GM23248 (cell line): Measurements from ENCODE around the gene NCBP2. TPM values are rescaled to one million over a fixed set of nuclear protein-coding genes. Genes with fewer than 3 reads are reported as not detected.
A peak's percentile ranks its signal among the peaks of the same experiment; 100 is the strongest.

Experiments
- DNase-seq: peaks from one replicate; pipeline ENCODE4 v3.0.0-alpha.2; 2015
- H2AFZ ChIP-seq: fragments of 200-600 bp; sonication (generic); 2 replicates; pipeline ENCODE4 v1.6.1; 2016; ENCODE audit warnings: antibody characterized with exemption
- H3F3A ChIP-seq: fragments of 200-600 bp; sonication (generic); 2 replicates; pipeline ENCODE4 v1.6.1; 2016; ENCODE audit warnings: mild to moderate bottlenecking, antibody characterized with exemption, mixed run types; ENCODE audit not compliant: insufficient read depth
- H3K27ac ChIP-seq: fragments of 200-600 bp; sonication (generic); 2 replicates; pipeline ENCODE4 v1.5.1; 2016; ENCODE audit warnings: mild to moderate bottlenecking
- H3K27me3 ChIP-seq: fragments of 200-600 bp; sonication (generic); replicated peaks from 2 replicates; pipeline ENCODE4 v1.6.1; 2016; ENCODE audit warnings: mild to moderate bottlenecking; ENCODE audit not compliant: insufficient read depth
- H3K36me3 ChIP-seq: fragments of 200-600 bp; sonication (generic); 2 replicates; pipeline ENCODE4 v1.6.1; 2016; ENCODE audit warnings: low read depth, mild to moderate bottlenecking
- H3K4me1 ChIP-seq: fragments of 200-600 bp; sonication (generic); 2 replicates; pipeline ENCODE4 v1.6.1; 2016; ENCODE audit warnings: mild to moderate bottlenecking; ENCODE audit not compliant: insufficient read depth
- H3K4me2 ChIP-seq: fragments of 200-600 bp; sonication (generic); one replicate; pipeline ENCODE4 v1.6.1; 2016; ENCODE audit warnings: mild to moderate bottlenecking; ENCODE audit not compliant: unreplicated experiment
- H3K4me3 ChIP-seq: fragments of 200-600 bp; sonication (generic); 2 replicates; pipeline ENCODE4 v1.5.1; 2016; ENCODE audit warnings: mild to moderate bottlenecking
- H3K79me2 ChIP-seq: fragments of 200-600 bp; sonication (generic); 2 replicates; pipeline ENCODE4 v1.6.1; 2016; ENCODE audit warnings: mild to moderate bottlenecking; ENCODE audit not compliant: insufficient read depth
- H3K9ac ChIP-seq: fragments of 200-600 bp; sonication (generic); 2 replicates; pipeline ENCODE4 v1.6.1; 2016; ENCODE audit warnings: mild to moderate bottlenecking
- H3K9me2 ChIP-seq: fragments of 200-600 bp; sonication (generic); 2 replicates; pipeline ENCODE4 v1.6.1; 2016; ENCODE audit warnings: mixed run types, mild to moderate bottlenecking, moderate library complexity; ENCODE audit not compliant: insufficient read depth
- H3K9me3 ChIP-seq: fragments of 200-600 bp; sonication (generic); one replicate; pipeline ENCODE4 v1.6.1; 2017; ENCODE audit warnings: low read depth
- H4K20me1 ChIP-seq: fragments of 200-600 bp; sonication (generic); 2 replicates; pipeline ENCODE4 v1.6.0; 2016; ENCODE audit not compliant: insufficient read depth
- EZH2 ChIP-seq: fragments of 200-600 bp; sonication (generic); IDR thresholded peaks from 2 replicates; pipeline ENCODE4 v1.6.1; 2018; ENCODE audit warnings: antibody characterized with exemption, mild to moderate bottlenecking; ENCODE audit not compliant: insufficient read depth, poor library complexity, severe bottlenecking
- EZH2phosphoT487 ChIP-seq: fragments of 200-600 bp; sonication (generic); IDR thresholded peaks from 2 replicates; pipeline ENCODE4 v1.6.1; 2018; ENCODE audit warnings: antibody characterized with exemption, moderate library complexity, mild to moderate bottlenecking, low read depth; ENCODE audit not compliant: insufficient read depth
- WGBS, 2 experiments: methylation state at CpG; one replicate each; pipeline ENCODE4 v1.1.6; 2015 to 2017; ENCODE audit warnings: low lambda C conversion rate in 2 of 2, low coverage in 1 of 2; ENCODE audit errors: missing lambda C conversion rate in 2 of 2; 5-methylcytosine and 5-hydroxymethylcytosine counted together
- in situ Hi-C: fragments of 300-500 bp; cut with MboI; formaldehyde crosslinking; loops from 2 replicates; pipeline ENCODE4 v1.15.0; 2020
- polyA plus RNA-seq: library from polyadenylated mRNA; unstranded; fragments of >200 nt; fragmentation: Nextera tagmentation; extraction: Ambion mirVana; gene quantifications from 2 replicates; pipeline ENCODE4 v1.2.1, GENCODE V29; 2016
- total RNA-seq: library from RNA; depleted of rRNA; stranded (reverse); fragments of >200 nt; shearing (Covaris generic); gene quantifications from 2 replicates; pipeline ENCODE4 v1.2.3, GENCODE V29; 2014

The NCBP2 gene
- total and polyA plus RNA-seq, 2 experiments from 2014 or later: 75.3 to 107 TPM

DNA sequence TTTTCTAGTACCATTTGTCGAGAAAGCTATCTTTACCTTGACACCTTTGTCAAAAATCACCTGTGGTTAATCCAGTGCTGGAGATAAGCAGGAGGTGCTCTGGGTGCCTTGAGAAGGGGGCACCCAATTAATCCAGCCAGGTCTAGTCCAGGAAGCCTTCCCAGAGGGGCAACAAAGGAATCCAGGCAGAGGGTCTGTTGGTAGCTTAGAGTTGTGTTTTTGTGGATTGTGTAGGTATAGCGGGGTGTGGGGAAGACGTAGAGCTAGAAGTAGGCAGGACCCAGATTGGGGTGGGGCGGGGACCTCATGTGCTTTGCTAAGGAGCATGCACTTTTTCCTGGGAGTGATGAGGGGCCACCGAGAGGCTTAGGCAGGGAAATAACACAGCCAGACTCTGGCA lies 32.3 kb upstream of the NCBP2 start:
- Histone ChIP-seq H3K4me1 (no peaks in the 10 kb centered on the region), H3K9me3 (no peaks in the 10 kb centered on the region), H3K9ac (no peak overlapping the region), H3F3A (no peaks in the 10 kb centered on the region), H3K79me2 (no peaks in the 10 kb centered on the region), H3K27me3 (no peaks in the 10 kb centered on the region), H4K20me1 (no peaks in the 10 kb centered on the region), H2AFZ (no peak overlapping the region), H3K27ac (no peak overlapping the region), H3K36me3 (no peaks in the 10 kb centered on the region), H3K9me2 (no peaks in the 10 kb centered on the region), H3K4me2 (no peak overlapping the region), H3K4me3 (no peak overlapping the region)
- in situ Hi-C loops: loop anchor here (25.0 kb wide), 1 partner anchor 213 kb away; no protein-coding TSS in a partner anchor
- whole genome bisulfite sequencing, 2 experiments: 89 to 94% methylated on average over 5 of the region's 5 CpGs
- DNase-seq: no peak
- TF ChIP-seq EZH2 (no peak), EZH2phosphoT487 (no peak)

DNA sequence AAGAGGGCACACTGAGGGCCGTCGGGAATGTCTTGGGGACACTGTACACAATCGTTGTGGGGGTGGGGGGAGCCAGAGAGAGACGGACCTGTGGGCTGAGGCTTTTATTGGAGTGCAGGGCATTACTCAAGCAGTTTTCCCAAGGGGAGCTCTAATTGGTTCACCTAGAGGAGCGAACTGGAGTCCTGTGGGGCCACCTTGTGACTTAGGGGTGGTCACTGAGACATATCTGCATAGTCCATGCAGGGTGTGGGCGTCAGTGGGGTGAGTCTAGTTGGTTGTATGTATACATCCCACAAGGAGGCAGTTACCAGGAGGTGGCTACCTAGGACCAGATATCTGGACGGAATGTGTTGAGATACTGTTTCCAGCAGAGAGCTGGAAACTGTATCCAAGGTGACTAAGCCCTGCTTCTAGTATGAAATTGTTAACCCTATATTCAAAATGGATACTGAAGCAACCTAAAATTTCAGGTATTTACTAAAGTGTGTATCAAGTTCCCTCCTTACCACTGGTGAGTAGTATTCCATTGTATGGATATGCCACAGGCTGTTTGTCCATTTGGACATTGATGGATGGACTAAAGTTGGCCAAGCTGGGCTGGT lies 28.9 kb upstream of the NCBP2 start:
- 80 to 81% methylated on average over 7 of the region's 7 CpGs for WGBS, 2 experiments
- H3K9me2 ChIP-seq: no peaks in the 10 kb centered on the region
- no peaks in the 10 kb centered on the region for H3K79me2 ChIP-seq
- H3K27ac ChIP-seq: no peak overlapping the region
- H3F3A ChIP-seq: no peaks in the 10 kb centered on the region
- TF ChIP-seq EZH2phosphoT487 (no peak), EZH2 (no peak)
- in situ Hi-C loops: no loop called here
- H2AFZ ChIP-seq: no peak overlapping the region
- no peaks in the 10 kb centered on the region for H3K36me3 ChIP-seq
- no peaks in the 10 kb centered on the region for H3K27me3 ChIP-seq
- H4K20me1 ChIP-seq: no peaks in the 10 kb centered on the region
- DNase-seq: no peak
- no peaks in the 10 kb centered on the region for H3K9me3 ChIP-seq
- H3K9ac ChIP-seq: no peak overlapping the region
- H3K4me3 ChIP-seq: no peak overlapping the region
- H3K4me1 ChIP-seq: no peaks in the 10 kb centered on the region
- no peak overlapping the region for H3K4me2 ChIP-seq

DNA sequence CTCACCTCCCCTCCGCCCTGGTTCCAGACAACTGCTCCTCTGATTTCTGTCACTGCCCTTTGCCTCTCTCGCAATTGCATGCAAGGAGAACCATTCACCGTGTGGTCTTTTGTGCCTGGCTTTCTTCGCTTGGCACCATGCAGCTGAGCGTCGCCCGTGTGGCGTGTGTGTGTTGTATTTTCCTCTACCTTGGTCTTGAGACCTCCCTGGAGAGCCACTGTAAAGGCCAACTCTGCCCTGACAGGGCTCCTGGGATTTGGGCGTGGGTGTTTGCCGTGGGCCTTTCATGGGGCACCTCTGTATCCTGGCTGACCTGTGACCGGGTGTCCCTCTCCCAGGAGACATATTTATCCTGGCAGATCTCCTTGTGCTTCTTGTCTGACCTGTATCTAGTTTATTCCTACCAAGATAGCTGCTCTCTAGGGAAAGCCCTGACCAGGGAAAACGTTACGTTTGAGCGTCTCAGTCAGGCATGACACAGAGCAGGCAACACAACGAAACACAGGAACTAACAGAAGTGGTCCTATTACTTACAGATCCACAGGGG lies 28.3 kb upstream of the NCBP2 start:
- Histone ChIP-seq H3K79me2 (no peaks in the 10 kb centered on the region), H3K4me3 (no peak overlapping the region), H2AFZ (no peak overlapping the region), H4K20me1 (no peaks in the 10 kb centered on the region), H3K27ac (no peak overlapping the region), H3K4me1 (no peaks in the 10 kb centered on the region), H3F3A (no peaks in the 10 kb centered on the region), H3K36me3 (no peaks in the 10 kb centered on the region), H3K4me2 (no peak overlapping the region), H3K9me3 (no peaks in the 10 kb centered on the region), H3K27me3 (no peaks in the 10 kb centered on the region), H3K9ac (no peak overlapping the region), H3K9me2 (no peaks in the 10 kb centered on the region)
- 83 to 87% methylated on average over 15 of the region's 15 CpGs for WGBS, 2 experiments
- TF ChIP-seq EZH2phosphoT487: no peak
- TF ChIP-seq EZH2: no peak
- DNase-seq: no peak
- in situ Hi-C loops: no loop called here

- DNase-seq: peak; percentile 79
- H3K79me2 ChIP-seq: no peaks in the 10 kb centered on the region
- H3K4me3 ChIP-seq: peak overlapping the region; percentile 90
- peak overlapping the region; percentile 59 for H3K9ac ChIP-seq
- no peak for TF ChIP-seq EZH2phosphoT487
- no peak for TF ChIP-seq EZH2
- no peaks in the 10 kb centered on the region for H4K20me1 ChIP-seq
- no peaks in the 10 kb centered on the region for H3K9me2 ChIP-seq
- H3K27me3 ChIP-seq: no peaks in the 10 kb centered on the region
- in situ Hi-C loops: no loop called here
- peak overlapping the region; percentile 94 for H2AFZ ChIP-seq
- H3K4me2 ChIP-seq: peak overlapping the region; percentile 82
- no peaks in the 10 kb centered on the region for H3K9me3 ChIP-seq
- WGBS, 2 experiments: 12 to 20% methylated on average over 41 to 68 of the region's 100 CpGs
- no peaks in the 10 kb centered on the region for H3K36me3 ChIP-seq
- H3K4me1 ChIP-seq: no peaks in the 10 kb centered on the region
- no peak overlapping the region for H3K27ac ChIP-seq
- no peaks in the 10 kb centered on the region for H3F3A ChIP-seq
These were observed 27.6 kb upstream of the NCBP2 start for GRCh38 chr3:196969660-196970546.
